Spleen (tissue), 11 donors: ENCODE results near the gene SSBP4. TPM values are rescaled to one million over a fixed set of nuclear protein-coding genes. Genes with fewer than 3 reads are reported as not detected.
A peak's percentile ranks its signal among the peaks of the same experiment; 100 is the strongest.

Experiments used
- DNase-seq: peaks from one replicate; pipeline ENCODE4 v3.0.0-alpha.2; 2020
- H3K27ac ChIP-seq, 8 donors: fragments of 200-600 bp; sonication (generic) in 7 of 8; 1 replicate in 4 of 8; 2 replicates in 4 of 8; pipeline versions ENCODE4 v1.5.0 to v1.8.0; 2016 to 2021; ENCODE audit warnings: inconsistent platforms in 4 of 8, mild to moderate bottlenecking in 4 of 8, moderate library complexity in 1 of 8
- H3K27me3 ChIP-seq, 7 donors: fragments of 200-600 bp; sonication (generic) in 6 of 7; replicated peaks in 1 of 7; 1 replicate in 4 of 7; 2 replicates in 3 of 7; pipeline versions ENCODE4 v1.5.0 to v1.8.0; 2016 to 2021; ENCODE audit warnings: inconsistent platforms in 3 of 7, mild to moderate bottlenecking in 1 of 7
- H3K36me3 ChIP-seq, 6 donors: fragments of 200-600 bp; sonication (generic) in 5 of 6; 1 replicate in 4 of 6; 2 replicates in 2 of 6; pipeline versions ENCODE4 v1.5.0 to v1.8.0; 2016 to 2021; ENCODE audit warnings: inconsistent platforms in 2 of 6
- H3K4me1 ChIP-seq, 6 donors: fragments of 200-600 bp; sonication (generic) in 5 of 6; 1 replicate in 3 of 6; 2 replicates in 3 of 6; pipeline versions ENCODE4 v1.5.0 to v1.8.0; 2016 to 2021; ENCODE audit warnings: inconsistent platforms in 3 of 6
- H3K4me3 ChIP-seq, 8 donors: fragments of 200-600 bp; sonication (generic) in 7 of 8; 1 replicate in 4 of 8; 2 replicates in 4 of 8; pipeline versions ENCODE4 v1.5.0 to v1.8.0; 2016 to 2021; ENCODE audit warnings: inconsistent platforms in 4 of 8, mild to moderate bottlenecking in 4 of 8, moderate library complexity in 2 of 8
- H3K9me3 ChIP-seq, 8 donors: fragments of 200-600 bp; sonication (generic) in 7 of 8; 1 replicate in 4 of 8; 2 replicates in 4 of 8; pipeline versions ENCODE4 v1.5.0 to v1.8.0; 2016 to 2021; ENCODE audit warnings: inconsistent platforms in 4 of 8
- POLR2A ChIP-seq, 3 donors: fragments of 450-650 bp; IDR thresholded peaks; one replicate each; pipeline ENCODE4 v1.5.1; 2017; ENCODE audit warnings: antibody characterized with exemption in 3 of 3, mild to moderate bottlenecking in 1 of 3
- POLR2AphosphoS5 ChIP-seq, 3 donors: sonication (generic); formaldehyde crosslinking; IDR thresholded peaks; one replicate each; pipeline ENCODE4 v1.5.1; 2017; ENCODE audit warnings: antibody characterized with exemption in 3 of 3
- WGBS, 5 donors: extraction: QIAGEN DNeasy Blood & Tissue Kit in 3 of 5; methylation state at CpG; one replicate each; pipeline versions ENCODE4 v1.1.5 to v1.1.7; 2013 to 2018; 5-methylcytosine and 5-hydroxymethylcytosine counted together
- intact Hi-C: fragments of 100-400 bp; cut with DNase I; formaldehyde crosslinking; loops from one replicate; pipeline ENCODE4 v1.15.0; 2023; ENCODE audit warnings: low total_unique reads
- polyA plus RNA-seq, 3 donors: library from polyadenylated mRNA; stranded (reverse); fragments of 200-250 nt; gene quantifications; one replicate each; pipeline ENCODE4 v1.2.1, GENCODE V29; 2013
- total RNA-seq, 7 donors: library from RNA; depleted of rRNA in 3 of 7; stranded (reverse); fragments of >200 nt in 3 of 7; fragmentation: NEBNext Ultra II Directional in 4 of 7; extraction: Animal tissue kit (Norgen Biotek cat#: 25700) in 4 of 7; gene quantifications; one replicate each; pipeline versions ENCODE4 v1.1.0 to v1.2.1, GENCODE V29; 2016 to 2021
- TF ChIP-seq, protein P1 (sequence below), 11 experiments: fragments of 200-600 bp in 7 of 11; fragments of 450-650 bp in 4 of 11; sonication (generic) in 4 of 11; IDR thresholded peaks in 8 of 11; conservative IDR thresholded peaks in 3 of 11; 1 replicate in 7 of 11; 2 replicates in 4 of 11; pipeline versions ENCODE4 v1.4.0 to v1.8.0; 2016 to 2021; ENCODE audit warnings: antibody characterized with exemption in 11 of 11, inconsistent platforms in 4 of 11, mild to moderate bottlenecking in 1 of 11
- donor health status: healthy with polysubstance abuse.
- donor health status: DM: no; HTN: no; CAD: no; lungs with moderate emphysema.
- donor health status: DM: no; HTN: no; CAD: no.
- donor health status: Bipolar disorder and iron deficiency.
- donor health status: healthy.
- donor health status: DM: no; HTN: no; CAD: no.
- donor health status: DM: yes; HTN: yes; CAD: no.

The SSBP4 gene
- total and polyA plus RNA-seq, 10 donors = 56.3 to 143 (median 88.6) TPM

DNA sequence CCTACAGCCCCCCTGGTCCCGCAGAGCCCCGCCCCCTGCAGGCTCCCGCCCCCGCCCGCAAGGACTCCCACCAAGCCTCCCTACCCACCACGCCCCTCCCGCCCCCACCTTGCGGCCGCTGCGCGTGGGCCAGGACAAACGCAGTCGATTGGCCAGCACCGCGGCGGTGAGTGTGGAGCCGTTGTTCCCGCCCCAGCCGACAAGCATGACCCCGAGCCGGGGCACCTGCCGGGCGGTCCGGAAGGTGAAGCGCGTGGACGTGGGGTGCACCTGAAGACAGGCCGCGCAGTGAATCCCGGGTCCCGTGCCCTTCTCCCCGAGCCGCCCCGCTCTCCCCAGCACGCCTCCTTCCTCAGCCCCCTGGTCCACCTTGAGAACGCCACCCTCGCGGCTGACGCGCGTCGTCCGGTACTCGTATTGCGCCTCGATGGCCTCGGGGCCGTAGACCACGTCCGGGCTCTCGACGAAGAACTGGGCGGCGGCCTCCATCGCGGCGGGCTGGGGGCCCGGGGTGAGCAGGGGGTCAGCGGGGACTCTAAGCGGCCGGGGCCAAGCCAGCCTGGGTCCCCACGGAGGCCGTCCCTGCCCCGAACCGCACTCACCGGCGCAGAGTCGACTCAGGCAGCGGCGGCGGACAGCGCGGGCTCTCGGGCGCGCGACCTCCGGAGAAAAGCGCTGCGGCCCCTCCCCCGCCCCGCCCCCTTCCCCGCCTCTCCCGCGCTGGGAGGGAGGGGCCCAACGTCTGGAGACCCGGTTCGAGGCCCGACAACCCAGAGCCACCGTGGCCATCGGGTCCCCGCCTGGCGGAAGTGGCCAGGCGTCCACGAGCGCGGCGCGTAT, 18.5 kb downstream of the SSBP4 start, which contains the start of gene ISYNA1:
TSS of gene ISYNA1 (minus strand) at position 643 of the 840 bp plus-strand sequence. CDS start at position 489, 154 bp downstream.
- Histone ChIP-seq H3K36me3 (peaks cover 0 to 17% (median 2%) of the 10 kb centered on the region in 6 donors), H3K4me1 (peaks cover 22 to 79% (median 53%) of the 10 kb centered on the region in 6 donors), H3K27ac (peak within 1 kb of the TSS; percentile 53 to 88 (median 82)), H3K9me3 (no peaks in the 10 kb centered on the region), H3K27me3 (peaks cover 0 to 36% (median 0%) of the 10 kb centered on the region in 7 donors), H3K4me3 (peak within 1 kb of the TSS; percentile 51 to 87 (median 62))
- TF ChIP-seq, protein P1, sequence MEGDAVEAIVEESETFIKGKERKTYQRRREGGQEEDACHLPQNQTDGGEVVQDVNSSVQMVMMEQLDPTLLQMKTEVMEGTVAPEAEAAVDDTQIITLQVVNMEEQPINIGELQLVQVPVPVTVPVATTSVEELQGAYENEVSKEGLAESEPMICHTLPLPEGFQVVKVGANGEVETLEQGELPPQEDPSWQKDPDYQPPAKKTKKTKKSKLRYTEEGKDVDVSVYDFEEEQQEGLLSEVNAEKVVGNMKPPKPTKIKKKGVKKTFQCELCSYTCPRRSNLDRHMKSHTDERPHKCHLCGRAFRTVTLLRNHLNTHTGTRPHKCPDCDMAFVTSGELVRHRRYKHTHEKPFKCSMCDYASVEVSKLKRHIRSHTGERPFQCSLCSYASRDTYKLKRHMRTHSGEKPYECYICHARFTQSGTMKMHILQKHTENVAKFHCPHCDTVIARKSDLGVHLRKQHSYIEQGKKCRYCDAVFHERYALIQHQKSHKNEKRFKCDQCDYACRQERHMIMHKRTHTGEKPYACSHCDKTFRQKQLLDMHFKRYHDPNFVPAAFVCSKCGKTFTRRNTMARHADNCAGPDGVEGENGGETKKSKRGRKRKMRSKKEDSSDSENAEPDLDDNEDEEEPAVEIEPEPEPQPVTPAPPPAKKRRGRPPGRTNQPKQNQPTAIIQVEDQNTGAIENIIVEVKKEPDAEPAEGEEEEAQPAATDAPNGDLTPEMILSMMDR (IDR thresholded peaks at IDR 0.05 in 8 of 11, conservative IDR thresholded peaks at IDR 0.05 in 3 of 11) = peak in 1 of 11 experiments; percentile 4
- peak; percentile 30 to 79 (median 65) for TF ChIP-seq POLR2AphosphoS5 (IDR thresholded peaks at IDR 0.05)
- no peak for TF ChIP-seq POLR2A (IDR thresholded peaks at IDR 0.05)
- intact Hi-C loops = no loop called here
- peak; percentile 91 for DNase-seq
- 0 to 1% (median 0%) methylated on average over 2 to 99 of the region's 99 CpGs for WGBS, 5 donors

DNA sequence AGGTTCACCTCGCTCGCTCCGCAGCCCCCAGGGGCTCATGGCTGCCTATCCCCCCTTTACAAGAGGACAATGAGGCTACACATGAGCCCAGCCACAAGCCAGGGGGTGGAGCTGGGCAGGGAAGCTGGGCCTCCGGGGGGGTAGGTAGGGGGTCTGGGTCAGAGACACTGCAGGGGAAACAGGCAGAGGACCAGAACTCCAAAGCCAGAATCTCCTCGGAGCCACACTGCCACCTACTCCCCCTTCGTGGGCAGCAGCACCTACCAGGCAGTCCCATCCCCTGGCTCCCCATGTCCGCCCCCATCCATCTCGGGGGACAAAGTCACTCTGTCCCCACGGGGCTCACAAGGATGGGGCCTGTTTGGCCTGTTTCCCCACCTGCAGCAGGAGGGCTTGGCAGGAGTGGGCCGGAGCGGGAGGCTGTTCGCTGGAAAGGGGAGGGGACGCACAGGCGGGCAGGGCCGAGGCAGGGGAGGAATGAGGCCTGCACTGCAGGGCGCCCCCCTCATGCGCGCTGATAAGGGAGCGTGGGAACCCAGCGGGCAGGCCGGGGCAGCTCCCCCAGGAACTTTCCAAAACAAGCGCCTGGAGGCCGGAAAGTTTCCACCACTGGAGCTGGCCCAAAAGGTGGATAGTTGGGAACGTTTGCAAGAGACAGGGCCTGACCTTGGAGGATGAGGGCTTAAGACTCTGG, 19.3 kb downstream of the SSBP4 start:
- H3K9me3 ChIP-seq = no peaks in the 10 kb centered on the region
- peaks cover 22 to 71% (median 47%) of the 10 kb centered on the region in 6 donors for H3K4me1 ChIP-seq
- H3K27ac ChIP-seq = peak overlapping the region; percentile 53 to 88 (median 82)
- TF ChIP-seq POLR2AphosphoS5 (IDR thresholded peaks at IDR 0.05) = peak; percentile 24 to 74 (median 62)
- TF ChIP-seq, protein P1 (IDR thresholded peaks at IDR 0.05 in 8 of 11, conservative IDR thresholded peaks at IDR 0.05 in 3 of 11) = no peak
- peak overlapping the region; percentile 51 to 87 (median 62) for H3K4me3 ChIP-seq
- H3K27me3 ChIP-seq = peaks cover 0 to 29% (median 0%) of the 10 kb centered on the region in 7 donors
- WGBS, 5 donors = 42 to 65% (median 59%) methylated on average over 23 to 24 of the region's 24 CpGs
- peak; percentile 84 for DNase-seq
- intact Hi-C loops = no loop called here
- peaks cover 0 to 24% (median 9%) of the 10 kb centered on the region in 6 donors for H3K36me3 ChIP-seq

DNA sequence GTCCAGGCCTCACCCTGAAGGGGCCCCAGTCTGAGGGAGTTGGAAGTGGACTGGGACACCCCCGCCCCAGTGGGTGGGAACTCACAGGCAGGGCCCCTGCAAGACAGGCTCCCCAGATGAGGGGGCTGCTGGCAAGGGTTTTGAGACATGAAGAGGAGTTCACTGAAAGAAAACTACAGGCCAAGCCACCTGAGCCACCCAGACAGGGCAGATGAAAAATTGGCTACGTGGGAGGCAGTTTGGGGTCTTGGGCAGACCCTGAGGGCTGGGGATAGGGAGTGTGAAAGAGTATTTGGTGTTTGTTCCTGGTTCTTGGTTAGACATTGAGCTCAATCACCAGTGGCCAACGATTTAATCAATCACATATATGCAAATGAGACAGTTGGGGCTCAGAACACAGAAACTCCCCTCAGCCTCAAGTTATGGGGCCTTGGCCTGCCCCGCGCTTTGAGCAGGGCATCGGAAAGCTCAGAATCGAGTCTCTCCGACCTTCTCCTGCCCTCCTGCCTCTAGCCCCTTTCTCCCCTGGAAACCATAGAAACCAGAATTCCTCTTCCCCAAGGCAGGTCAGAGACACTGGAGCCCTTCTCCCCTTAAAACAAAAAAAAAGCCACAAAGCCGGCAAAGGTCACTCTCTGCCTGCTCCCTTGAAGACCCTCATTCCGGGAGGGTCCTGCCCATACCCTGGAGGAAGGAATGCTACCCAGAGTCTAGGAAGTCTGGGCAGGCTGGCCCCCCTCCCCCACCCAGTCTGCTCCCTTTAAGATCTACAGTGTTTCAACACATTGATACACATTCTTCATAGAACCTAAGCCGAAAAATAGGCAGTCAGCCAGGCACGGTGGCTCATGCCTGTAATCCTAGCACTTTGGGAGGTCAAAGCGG, 20.1 kb downstream of the SSBP4 start:
- peaks cover 2 to 32% (median 17%) of the 10 kb centered on the region in 6 donors for H3K36me3 ChIP-seq
- TF ChIP-seq POLR2AphosphoS5 (IDR thresholded peaks at IDR 0.05) (peak in 1 of 3 donors; percentile 7), POLR2A (IDR thresholded peaks at IDR 0.05) (no peak)
- intact Hi-C loops = no loop called here
- H3K4me3 ChIP-seq = no peak overlapping the region
- WGBS, 5 donors = 72 to 87% (median 76%) methylated on average over 13 of the region's 13 CpGs
- peaks cover 0 to 22% (median 0%) of the 10 kb centered on the region in 7 donors for H3K27me3 ChIP-seq
- H3K27ac ChIP-seq = peak overlapping the region in 6 of 8 donors; percentile 49 to 88 (median 82)
- DNase-seq = peak; percentile 64
- peaks cover 19 to 65% (median 42%) of the 10 kb centered on the region in 6 donors for H3K4me1 ChIP-seq
- H3K9me3 ChIP-seq = no peaks in the 10 kb centered on the region

DNA sequence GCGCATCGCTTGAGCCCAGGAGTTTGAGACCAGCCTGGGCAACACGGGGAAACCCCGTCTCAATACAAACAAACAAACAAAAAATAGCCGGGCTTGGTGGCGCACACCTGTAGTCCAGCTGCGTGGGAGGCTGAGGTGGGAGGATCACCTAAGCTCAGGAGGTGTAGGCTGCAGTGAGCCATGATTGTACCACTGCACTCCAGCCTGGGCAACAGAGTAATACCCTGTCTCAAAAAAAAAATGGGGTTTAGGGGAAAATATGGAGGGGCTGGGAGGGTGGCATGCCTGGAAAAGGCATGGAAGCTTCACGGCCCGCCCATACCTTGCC, 20.7 kb downstream of the SSBP4 start:
- intact Hi-C loops = no loop called here
- WGBS, 5 donors = 85 to 91% (median 88%) methylated on average over 9 of the region's 9 CpGs
- TF ChIP-seq POLR2A (IDR thresholded peaks at IDR 0.05) (no peak), POLR2AphosphoS5 (IDR thresholded peaks at IDR 0.05) (no peak)
- TF ChIP-seq, protein P1 (IDR thresholded peaks at IDR 0.05 in 8 of 11, conservative IDR thresholded peaks at IDR 0.05 in 3 of 11) = no peak
- H3K27me3 ChIP-seq = peaks cover 0 to 22% (median 0%) of the 10 kb centered on the region in 7 donors
- peaks cover 6 to 37% (median 23%) of the 10 kb centered on the region in 6 donors for H3K36me3 ChIP-seq
- peaks cover 16 to 59% (median 38%) of the 10 kb centered on the region in 6 donors for H3K4me1 ChIP-seq
- peak overlapping the region in 3 of 8 donors; percentile 48 to 83 (median 82) for H3K27ac ChIP-seq
- H3K9me3 ChIP-seq = no peaks in the 10 kb centered on the region
- no peak overlapping the region for H3K4me3 ChIP-seq
- DNase-seq = no peak
